Measurements from ENCODE around the gene UQCRH. TPM values are rescaled to one million over a fixed set of nuclear protein-coding genes. Genes with fewer than 3 reads are reported as not detected.
"Not testable (repeated sequence)": the region's sequence is repeated elsewhere in the genome, so short reads cannot be mapped to it uniquely, and the experiment has no call there.

Gene UQCRH
- polyA plus RNA-seq, 1 of the 3 experiments (the other 2 are of a cell fraction) = 971 TPM

DNA sequence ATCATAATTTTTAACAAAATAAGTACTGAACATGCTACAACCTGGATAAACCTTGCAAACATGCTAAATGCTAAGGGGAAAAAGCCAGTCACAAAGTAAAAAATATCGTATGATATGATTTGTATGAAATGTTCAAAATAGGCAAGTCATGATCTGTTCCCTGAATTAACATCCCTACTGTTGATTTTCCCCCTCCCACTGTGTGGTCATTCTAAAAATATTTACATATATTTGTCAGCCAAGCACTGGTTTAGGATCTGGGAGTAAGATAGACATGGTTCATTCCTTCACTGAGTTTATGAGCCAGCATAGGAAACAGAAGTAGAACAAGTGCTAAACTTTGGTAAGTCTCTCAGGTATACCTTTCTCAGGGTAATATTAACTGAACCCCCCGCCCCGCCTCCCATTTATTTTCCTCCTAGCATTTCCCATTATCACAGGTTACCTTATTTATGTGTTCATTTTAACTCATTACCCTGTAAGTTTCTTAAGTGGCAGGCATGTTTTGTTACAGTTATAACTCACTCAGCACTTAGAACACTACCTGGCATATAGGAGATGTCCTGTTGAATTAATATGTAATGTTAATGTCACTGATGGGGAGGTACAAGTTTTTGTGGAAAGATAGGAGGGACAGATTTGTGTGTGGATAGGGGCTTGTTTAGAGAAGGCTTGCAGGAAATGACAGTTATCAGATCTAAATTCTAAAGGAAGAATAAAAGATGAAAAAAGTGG lies 12.3 kb downstream of the UQCRH start:
- Histone ChIP-seq H3K27me3 (ENCODE audit: insufficient read depth) (no peaks in the 10 kb centered on the region), H2AFZ (ENCODE audit: low read depth) (no peak overlapping the region), H3F3A (replicated peaks; ENCODE audit: insufficient read depth) (peaks cover 31% of the 10 kb centered on the region), H3K36me3 (replicated peaks in 1 of 2; ENCODE audit: control insufficient read depth in 1 of 2, insufficient read depth in 2 of 2, low read length in 1 of 2) (peaks cover 30 to 47% of the 10 kb centered on the region in 2 experiments), H4K20me1 (ENCODE audit: insufficient read depth) (no peaks in the 10 kb centered on the region), H3K79me2 (ENCODE audit: insufficient read depth) (peaks cover 14% of the 10 kb centered on the region; the same call in 1 of the 2 replicates), H3K9me3 (no peaks in the 10 kb centered on the region), H3K4me3 (ENCODE audit: low read depth in 2 of 2, low read length in 1 of 2) (no peak overlapping the region), H3K9ac (no peak overlapping the region), H3K4me2 (no peak overlapping the region), H3K27ac (ENCODE audit: low read depth in 2 of 2, low read length in 1 of 2) (peak overlapping the region in 1 of 2 experiments; percentile 68; a peak in 2 of 4 replicates), H3K9me2 (no peaks in the 10 kb centered on the region), H3K4me1 (ENCODE audit: control insufficient read depth in 1 of 2, insufficient read depth in 2 of 2, low read depth in 1 of 2, low read length in 1 of 2) (no peaks in the 10 kb centered on the region)
- WGBS (ENCODE audit: low lambda C conversion rate) = 81% methylated on average over 3 of the region's 3 CpGs
- ChIA-PET CTCF (no interaction called here), POLR2A (no interaction called here)
- TF ChIP-seq RXRA (IDR thresholded peaks at IDR 0.05; ENCODE audit: borderline replicate concordance, low read depth) = no peak
- no peak for TF ChIP-seq TCF12 (IDR thresholded peaks at IDR 0.05)
- no peak for TF ChIP-seq NRF1 (IDR thresholded peaks at IDR 0.05; ENCODE audit: low read depth, low read length)
- TF ChIP-seq POLR2AphosphoS5 (IDR thresholded peaks at IDR 0.05; ENCODE audit: low read depth, low read length) = 0 out of 2 replicates have a peak, but pooled peaks have one; percentile 10
- TF ChIP-seq MXI1 (IDR thresholded peaks at IDR 0.05; ENCODE audit: low read depth, low read length) = no peak
- TF ChIP-seq TAF1 (IDR thresholded peaks at IDR 0.05; ENCODE audit: borderline replicate concordance, low read depth, low read length) = no peak
- no peak for TF ChIP-seq JUND (IDR thresholded peaks at IDR 0.05)
- DNase-seq = no peak

DNA sequence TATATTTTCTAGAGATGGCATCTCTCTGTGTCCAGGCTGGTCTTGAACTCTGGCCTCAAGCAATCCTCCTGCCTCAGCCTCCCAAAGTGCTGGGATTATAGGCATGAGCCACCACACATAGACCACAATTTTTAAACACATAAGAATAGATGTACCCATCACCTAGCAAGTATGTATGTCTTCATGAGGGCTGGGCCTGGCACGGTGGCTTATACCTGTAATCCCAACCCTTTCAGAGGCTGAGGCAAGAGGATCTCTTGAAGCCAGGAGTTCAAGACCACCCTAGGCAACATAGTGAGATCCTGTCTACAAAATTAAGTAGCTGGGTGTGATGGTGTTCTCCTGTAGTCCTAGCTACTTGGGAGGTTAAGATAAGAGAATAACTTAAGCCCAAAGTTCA lies 13.8 kb downstream of the UQCRH start:
- H2AFZ ChIP-seq (ENCODE audit: low read depth) = no peak overlapping the region
- peaks cover 4% of the 10 kb centered on the region; the same call in 1 of the 2 replicates for H3K79me2 ChIP-seq (ENCODE audit: insufficient read depth)
- peaks cover 25 to 46% of the 10 kb centered on the region in 2 experiments for H3K36me3 ChIP-seq (replicated peaks in 1 of 2; ENCODE audit: control insufficient read depth in 1 of 2, insufficient read depth in 2 of 2, low read length in 1 of 2)
- no peaks in the 10 kb centered on the region for H3K9me3 ChIP-seq
- H3K4me2 ChIP-seq = no peak overlapping the region
- WGBS (ENCODE audit: low lambda C conversion rate) = 100% methylated on average over 1 of the region's 1 CpG
- no peaks in the 10 kb centered on the region for H3K4me1 ChIP-seq (ENCODE audit: control insufficient read depth in 1 of 2, insufficient read depth in 2 of 2, low read depth in 1 of 2, low read length in 1 of 2)
- ChIA-PET CTCF (interaction anchor here (1.3 to 1.6 kb wide), 2 partner anchors 23 to 130 kb away, joined by 3 to 7 read pairs; partner anchors contain the start of gene NSUN4), POLR2A (interaction anchor here (1.1 kb wide), 1 partner anchor 44 kb away, joined by 3 read pairs; no protein-coding TSS in a partner anchor)
- no peak for TF ChIP-seq TEAD4 (IDR thresholded peaks at IDR 0.05; ENCODE audit: borderline replicate concordance, insufficient read depth)
- TF ChIP-seq FOSL2 (IDR thresholded peaks at IDR 0.05; ENCODE audit: borderline replicate concordance, low read depth) = no peak
- TF ChIP-seq, protein P1, sequence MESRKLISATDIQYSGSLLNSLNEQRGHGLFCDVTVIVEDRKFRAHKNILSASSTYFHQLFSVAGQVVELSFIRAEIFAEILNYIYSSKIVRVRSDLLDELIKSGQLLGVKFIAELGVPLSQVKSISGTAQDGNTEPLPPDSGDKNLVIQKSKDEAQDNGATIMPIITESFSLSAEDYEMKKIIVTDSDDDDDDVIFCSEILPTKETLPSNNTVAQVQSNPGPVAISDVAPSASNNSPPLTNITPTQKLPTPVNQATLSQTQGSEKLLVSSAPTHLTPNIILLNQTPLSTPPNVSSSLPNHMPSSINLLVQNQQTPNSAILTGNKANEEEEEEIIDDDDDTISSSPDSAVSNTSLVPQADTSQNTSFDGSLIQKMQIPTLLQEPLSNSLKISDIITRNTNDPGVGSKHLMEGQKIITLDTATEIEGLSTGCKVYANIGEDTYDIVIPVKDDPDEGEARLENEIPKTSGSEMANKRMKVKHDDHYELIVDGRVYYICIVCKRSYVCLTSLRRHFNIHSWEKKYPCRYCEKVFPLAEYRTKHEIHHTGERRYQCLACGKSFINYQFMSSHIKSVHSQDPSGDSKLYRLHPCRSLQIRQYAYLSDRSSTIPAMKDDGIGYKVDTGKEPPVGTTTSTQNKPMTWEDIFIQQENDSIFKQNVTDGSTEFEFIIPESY (IDR thresholded peaks at IDR 0.05; ENCODE audit: borderline replicate concordance, low read depth) = no peak
- no peak for TF ChIP-seq ELF1 (IDR thresholded peaks at IDR 0.05)
- TF ChIP-seq TCF12 (IDR thresholded peaks at IDR 0.05) = no peak
- TF ChIP-seq, protein P2, sequence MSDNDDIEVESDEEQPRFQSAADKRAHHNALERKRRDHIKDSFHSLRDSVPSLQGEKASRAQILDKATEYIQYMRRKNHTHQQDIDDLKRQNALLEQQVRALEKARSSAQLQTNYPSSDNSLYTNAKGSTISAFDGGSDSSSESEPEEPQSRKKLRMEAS (IDR thresholded peaks at IDR 0.05; ENCODE audit: low read depth) = no peak
- no peak for TF ChIP-seq NFIC (IDR thresholded peaks at IDR 0.05; ENCODE audit: borderline replicate concordance)
- no peak for TF ChIP-seq EP300 (IDR thresholded peaks at IDR 0.05; ENCODE audit: borderline replicate concordance in 1 of 2, low read depth in 1 of 2, low read length in 1 of 2)
- TF ChIP-seq RXRA (IDR thresholded peaks at IDR 0.05; ENCODE audit: borderline replicate concordance, low read depth) = no peak
- TF ChIP-seq, protein P3, sequence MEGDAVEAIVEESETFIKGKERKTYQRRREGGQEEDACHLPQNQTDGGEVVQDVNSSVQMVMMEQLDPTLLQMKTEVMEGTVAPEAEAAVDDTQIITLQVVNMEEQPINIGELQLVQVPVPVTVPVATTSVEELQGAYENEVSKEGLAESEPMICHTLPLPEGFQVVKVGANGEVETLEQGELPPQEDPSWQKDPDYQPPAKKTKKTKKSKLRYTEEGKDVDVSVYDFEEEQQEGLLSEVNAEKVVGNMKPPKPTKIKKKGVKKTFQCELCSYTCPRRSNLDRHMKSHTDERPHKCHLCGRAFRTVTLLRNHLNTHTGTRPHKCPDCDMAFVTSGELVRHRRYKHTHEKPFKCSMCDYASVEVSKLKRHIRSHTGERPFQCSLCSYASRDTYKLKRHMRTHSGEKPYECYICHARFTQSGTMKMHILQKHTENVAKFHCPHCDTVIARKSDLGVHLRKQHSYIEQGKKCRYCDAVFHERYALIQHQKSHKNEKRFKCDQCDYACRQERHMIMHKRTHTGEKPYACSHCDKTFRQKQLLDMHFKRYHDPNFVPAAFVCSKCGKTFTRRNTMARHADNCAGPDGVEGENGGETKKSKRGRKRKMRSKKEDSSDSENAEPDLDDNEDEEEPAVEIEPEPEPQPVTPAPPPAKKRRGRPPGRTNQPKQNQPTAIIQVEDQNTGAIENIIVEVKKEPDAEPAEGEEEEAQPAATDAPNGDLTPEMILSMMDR (IDR thresholded peaks at IDR 0.05) = no peak
- no peak for TF ChIP-seq MEF2A (IDR thresholded peaks at IDR 0.05; ENCODE audit: borderline replicate concordance, low read depth)
- H3K27ac ChIP-seq (ENCODE audit: low read depth in 2 of 2, low read length in 1 of 2) = no peak overlapping the region
- H4K20me1 ChIP-seq (ENCODE audit: insufficient read depth) = no peaks in the 10 kb centered on the region
- no peaks in the 10 kb centered on the region for H3K9me2 ChIP-seq
- no peak overlapping the region for H3K9ac ChIP-seq
- H3K4me3 ChIP-seq (ENCODE audit: low read depth in 2 of 2, low read length in 1 of 2) = no peak overlapping the region
- DNase-seq = no peak
- no peaks in the 10 kb centered on the region for H3K27me3 ChIP-seq (ENCODE audit: insufficient read depth)
- H3F3A ChIP-seq (replicated peaks; ENCODE audit: insufficient read depth) = peaks cover 27% of the 10 kb centered on the region

DNA sequence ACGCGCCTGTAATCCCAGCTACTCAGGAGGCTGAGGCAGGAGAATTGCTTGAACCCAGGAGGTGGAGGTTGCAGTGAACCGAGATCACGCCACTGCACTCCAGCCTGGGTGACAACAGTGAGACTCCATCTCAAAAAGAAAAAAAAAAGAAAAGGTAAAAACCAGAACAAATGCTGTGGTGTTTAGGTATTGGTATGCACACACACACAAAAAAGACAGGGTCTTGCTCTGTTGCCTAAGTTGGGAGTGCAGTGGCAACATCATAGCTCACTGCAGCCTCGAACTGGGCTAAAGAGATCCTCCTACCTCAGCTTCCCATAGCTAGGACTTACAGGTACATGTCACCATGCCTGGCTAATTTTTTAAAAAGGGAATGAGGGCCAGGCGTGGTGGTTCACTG lies 15.8 kb downstream of the UQCRH start:
- H3K27ac ChIP-seq (ENCODE audit: low read depth in 2 of 2, low read length in 1 of 2); H2AFZ ChIP-seq (ENCODE audit: low read depth); H3K4me1 ChIP-seq (ENCODE audit: control insufficient read depth in 1 of 2, insufficient read depth in 2 of 2, low read depth in 1 of 2, low read length in 1 of 2); H4K20me1 ChIP-seq (ENCODE audit: insufficient read depth); H3K4me2 ChIP-seq; H3K9me3 ChIP-seq; H3K9ac ChIP-seq; H3K4me3 ChIP-seq (ENCODE audit: low read depth in 2 of 2, low read length in 1 of 2); H3K9me2 ChIP-seq; H3K79me2 ChIP-seq (ENCODE audit: insufficient read depth); H3K27me3 ChIP-seq (ENCODE audit: insufficient read depth); POLR2A ChIA-PET; DNase-seq: not testable (repeated sequence)
- Histone ChIP-seq H3F3A (replicated peaks; ENCODE audit: insufficient read depth) (peaks cover 21% of the 10 kb centered on the region), H3K36me3 (replicated peaks in 1 of 2; ENCODE audit: control insufficient read depth in 1 of 2, insufficient read depth in 2 of 2, low read length in 1 of 2) (peaks cover 17 to 29% of the 10 kb centered on the region in 2 experiments)
- CTCF ChIA-PET = interaction anchor here (1.2 kb wide), 1 partner anchor 23 kb away, joined by 4 read pairs; no protein-coding TSS in a partner anchor
- 99% methylated on average over 6 of the region's 6 CpGs for WGBS (ENCODE audit: low lambda C conversion rate)

Measured in SK-N-SH (cell line).